GM12891 (cell line): ENCODE measurements around the gene SORCS2.

Experiments used
- DNase-seq: peaks from one replicate; pipeline ENCODE4 v3.0.0; 2011; ENCODE audit warnings: low spot score; ENCODE audit not compliant: insufficient read length
- FAIRE-seq: peaks from 2 replicates; lab custom pipeline; 2011; peaks lifted over from hg19 to GRCh38; lab: Jason Lieb, UNC
- PAX5 ChIP-seq: IDR thresholded peaks from 2 replicates; pipeline ENCODE4 v1.6.1; 2011; ENCODE audit warnings: low read length, moderate library complexity, mild to moderate bottlenecking; ENCODE audit not compliant: insufficient read depth, severe bottlenecking
- POLR2A ChIP-seq: IDR thresholded peaks from 2 replicates; pipeline ENCODE4 v1.6.1; 2011; ENCODE audit warnings: low read depth, low read length, control low read depth
- POLR2AphosphoS5 ChIP-seq: IDR thresholded peaks from 2 replicates; pipeline ENCODE4 v1.6.1; 2011; ENCODE audit warnings: low read depth, low read length, control low read depth
- POU2F2 ChIP-seq: IDR thresholded peaks from 2 replicates; pipeline ENCODE4 v1.6.1; 2011; ENCODE audit warnings: low read depth, mild to moderate bottlenecking, control low read depth, low read length, moderate library complexity
- SPI1 ChIP-seq: IDR thresholded peaks from 2 replicates; pipeline ENCODE4 v1.6.1; 2011; ENCODE audit warnings: low read depth, low read length, control low read depth
- TAF1 ChIP-seq: IDR thresholded peaks from 2 replicates; pipeline ENCODE4 v1.6.1; 2011; ENCODE audit warnings: low read depth, low read length, control low read depth

The SORCS2 gene

GRCh38 chr4:7778510-7779431 is 586.4 kb downstream of the SORCS2 start:
- FAIRE-seq, result peak; percentile 16
- no peak for TF ChIP-seq SPI1
- no peak for TF ChIP-seq POU2F2
- no peak for TF ChIP-seq POLR2AphosphoS5

GRCh38 chr4:7779432-7779768 is 587.1 kb downstream of the SORCS2 start:
- FAIRE-seq (no peak), DNase-seq (no peak)
- no peak for TF ChIP-seq PAX5
- TF ChIP-seq TAF1, result no peak
- no peak for TF ChIP-seq POLR2A
- no peak for TF ChIP-seq POLR2AphosphoS5
- TF ChIP-seq POU2F2, result no peak
- TF ChIP-seq SPI1, result no peak

More at GRCh38 chr4:7778510-7779431, 586.4 kb downstream of the SORCS2 start:
- DNase-seq, result no peak

GRCh38 chr4:7780751-7781348 is 588.5 kb downstream of the SORCS2 start:
- no peak for DNase-seq
- no peak for FAIRE-seq
- TF ChIP-seq POLR2A, result no peak
- TF ChIP-seq POU2F2, result no peak
- TF ChIP-seq PAX5, result no peak
- TF ChIP-seq SPI1, result no peak
- no peak for TF ChIP-seq TAF1
- no peak for TF ChIP-seq POLR2AphosphoS5

- no peak for TF ChIP-seq SPI1
- TF ChIP-seq POLR2A, result no peak
- TF ChIP-seq PAX5, result no peak
- TF ChIP-seq POLR2AphosphoS5, result no peak
- no peak for TF ChIP-seq TAF1
- TF ChIP-seq POU2F2, result no peak
- DNase-seq, result no peak
- peak; percentile 26 for FAIRE-seq
Measured at GRCh38 chr4:7781366-7781765, 589.0 kb downstream of the SORCS2 start.

- DNase-seq (no peak), FAIRE-seq (no peak)
- TF ChIP-seq TAF1 (no peak), SPI1 (no peak), POLR2AphosphoS5 (no peak), POU2F2 (no peak), PAX5 (no peak), POLR2A (no peak)
Measured at GRCh38 chr4:7781993-7782392, 589.7 kb downstream of the SORCS2 start.

GRCh38 chr4:7782783-7783182 is 590.4 kb downstream of the SORCS2 start:
- FAIRE-seq (no peak), DNase-seq (no peak)
- TF ChIP-seq TAF1 (no peak), PAX5 (no peak), POLR2A (no peak), SPI1 (no peak), POU2F2 (no peak), POLR2AphosphoS5 (no peak)

GRCh38 chr4:7783541-7783940 is 591.2 kb downstream of the SORCS2 start:
- TF ChIP-seq PAX5 (no peak), TAF1 (no peak), SPI1 (no peak), POLR2A (no peak), POU2F2 (no peak), POLR2AphosphoS5 (no peak)
- no peak for FAIRE-seq
- DNase-seq, result no peak

- no peak for FAIRE-seq
- TF ChIP-seq POLR2AphosphoS5 (no peak), SPI1 (no peak), TAF1 (no peak), POLR2A (no peak), PAX5 (no peak), POU2F2 (no peak)
- DNase-seq, result no peak
Measured at GRCh38 chr4:7784131-7784870, 592.0 kb downstream of the SORCS2 start.

- DNase-seq, result no peak
- FAIRE-seq, result no peak
- TF ChIP-seq POLR2A (no peak), POU2F2 (no peak), POLR2AphosphoS5 (no peak), SPI1 (no peak), PAX5 (no peak)
Measured at GRCh38 chr4:7785017-7785416, 592.7 kb downstream of the SORCS2 start.
